ENCODE measurements around the gene GATA1.

GRCh38 chrX:48790477-48790876 lies 4.1 kb downstream of the GATA1 start:
- TF ChIP-seq PATZ1 (CRISPR knock-in tag; IDR thresholded peaks at IDR 0.05; ENCODE audit: borderline replicate concordance) (no peak), POU6F1 (CRISPR knock-in tag; IDR thresholded peaks at IDR 0.05; ENCODE audit: borderline replicate concordance, low read depth) (no peak), ZNF565 (CRISPR knock-in tag; conservative IDR thresholded peaks at IDR 0.05; ENCODE audit: low read depth) (no peak), ZC3H10 (CRISPR knock-in tag; IDR thresholded peaks at IDR 0.05) (no peak), ZNF8 (CRISPR knock-in tag; IDR thresholded peaks at IDR 0.05) (no peak), ARNTL (CRISPR knock-in tag; IDR thresholded peaks at IDR 0.05; ENCODE audit: borderline replicate concordance, low read depth) (no peak), CREB5 (CRISPR knock-in tag; IDR thresholded peaks at IDR 0.05; ENCODE audit: low read depth) (no peak), ZFP3 (CRISPR knock-in tag; IDR thresholded peaks at IDR 0.05) (no peak), ZFP30 (CRISPR knock-in tag; IDR thresholded peaks at IDR 0.05) (no peak)
- TF ChIP-seq, protein P1, sequence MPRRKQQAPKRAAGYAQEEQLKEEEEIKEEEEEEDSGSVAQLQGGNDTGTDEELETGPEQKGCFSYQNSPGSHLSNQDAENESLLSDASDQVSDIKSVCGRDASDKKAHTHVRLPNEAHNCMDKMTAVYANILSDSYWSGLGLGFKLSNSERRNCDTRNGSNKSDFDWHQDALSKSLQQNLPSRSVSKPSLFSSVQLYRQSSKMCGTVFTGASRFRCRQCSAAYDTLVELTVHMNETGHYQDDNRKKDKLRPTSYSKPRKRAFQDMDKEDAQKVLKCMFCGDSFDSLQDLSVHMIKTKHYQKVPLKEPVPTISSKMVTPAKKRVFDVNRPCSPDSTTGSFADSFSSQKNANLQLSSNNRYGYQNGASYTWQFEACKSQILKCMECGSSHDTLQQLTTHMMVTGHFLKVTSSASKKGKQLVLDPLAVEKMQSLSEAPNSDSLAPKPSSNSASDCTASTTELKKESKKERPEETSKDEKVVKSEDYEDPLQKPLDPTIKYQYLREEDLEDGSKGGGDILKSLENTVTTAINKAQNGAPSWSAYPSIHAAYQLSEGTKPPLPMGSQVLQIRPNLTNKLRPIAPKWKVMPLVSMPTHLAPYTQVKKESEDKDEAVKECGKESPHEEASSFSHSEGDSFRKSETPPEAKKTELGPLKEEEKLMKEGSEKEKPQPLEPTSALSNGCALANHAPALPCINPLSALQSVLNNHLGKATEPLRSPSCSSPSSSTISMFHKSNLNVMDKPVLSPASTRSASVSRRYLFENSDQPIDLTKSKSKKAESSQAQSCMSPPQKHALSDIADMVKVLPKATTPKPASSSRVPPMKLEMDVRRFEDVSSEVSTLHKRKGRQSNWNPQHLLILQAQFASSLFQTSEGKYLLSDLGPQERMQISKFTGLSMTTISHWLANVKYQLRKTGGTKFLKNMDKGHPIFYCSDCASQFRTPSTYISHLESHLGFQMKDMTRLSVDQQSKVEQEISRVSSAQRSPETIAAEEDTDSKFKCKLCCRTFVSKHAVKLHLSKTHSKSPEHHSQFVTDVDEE (CRISPR knock-in tag; IDR thresholded peaks at IDR 0.05) = no peak

Data from SK-N-SH treated with all-trans-retinoic acid at 6 μM for 48 hours (cell line).